Measurements from ENCODE around the gene UXS1.

DNA sequence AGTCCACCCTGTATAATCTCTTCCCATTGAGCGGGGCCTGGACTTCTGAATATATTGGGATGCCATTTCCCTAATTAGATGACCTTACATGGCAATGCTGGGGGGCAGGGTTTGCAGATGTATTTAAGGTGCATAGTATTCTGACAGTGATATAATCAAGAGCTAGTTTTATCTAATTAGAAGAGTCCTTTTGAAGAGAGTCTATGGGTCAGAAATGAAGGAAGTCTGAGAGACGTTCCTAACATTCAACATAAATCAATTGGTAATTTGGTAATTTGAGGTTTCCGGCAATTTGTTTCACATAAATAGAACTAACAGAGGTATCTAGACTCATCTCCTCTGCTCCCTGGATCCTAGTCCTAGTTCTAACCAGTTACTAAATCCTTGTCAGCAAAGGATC, 25.7 kb upstream of the UXS1 start:
- TF ChIP-seq, protein P1, sequence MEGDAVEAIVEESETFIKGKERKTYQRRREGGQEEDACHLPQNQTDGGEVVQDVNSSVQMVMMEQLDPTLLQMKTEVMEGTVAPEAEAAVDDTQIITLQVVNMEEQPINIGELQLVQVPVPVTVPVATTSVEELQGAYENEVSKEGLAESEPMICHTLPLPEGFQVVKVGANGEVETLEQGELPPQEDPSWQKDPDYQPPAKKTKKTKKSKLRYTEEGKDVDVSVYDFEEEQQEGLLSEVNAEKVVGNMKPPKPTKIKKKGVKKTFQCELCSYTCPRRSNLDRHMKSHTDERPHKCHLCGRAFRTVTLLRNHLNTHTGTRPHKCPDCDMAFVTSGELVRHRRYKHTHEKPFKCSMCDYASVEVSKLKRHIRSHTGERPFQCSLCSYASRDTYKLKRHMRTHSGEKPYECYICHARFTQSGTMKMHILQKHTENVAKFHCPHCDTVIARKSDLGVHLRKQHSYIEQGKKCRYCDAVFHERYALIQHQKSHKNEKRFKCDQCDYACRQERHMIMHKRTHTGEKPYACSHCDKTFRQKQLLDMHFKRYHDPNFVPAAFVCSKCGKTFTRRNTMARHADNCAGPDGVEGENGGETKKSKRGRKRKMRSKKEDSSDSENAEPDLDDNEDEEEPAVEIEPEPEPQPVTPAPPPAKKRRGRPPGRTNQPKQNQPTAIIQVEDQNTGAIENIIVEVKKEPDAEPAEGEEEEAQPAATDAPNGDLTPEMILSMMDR (conservative IDR thresholded peaks at IDR 0.05; ENCODE audit: low read length): no peak
- TF ChIP-seq EZH2phosphoT487 (IDR thresholded peaks at IDR 0.05; ENCODE audit: borderline replicate concordance, low read depth, low read length): no peak
